SK-N-SH treated with all-trans-retinoic acid at 6 μM for 48 hours (cell line): ENCODE data around the gene MATR3.
A peak's percentile ranks its signal among the peaks of the same experiment; 100 is the strongest.

ENCODE experiments used
- ATAC-seq: fragments of 200-7000 bp; cut with Tn5 transposase; 3 replicates; pipeline ENCODE4 v1.9.1; 2020; ENCODE audit warnings: mild to moderate bottlenecking, moderate library complexity
- ARNTL ChIP-seq: fragments of 450-650 bp; formaldehyde crosslinking; IDR thresholded peaks from 2 replicates; pipeline ENCODE4 v1.5.0; 2020; ENCODE audit warnings: low read depth, mild to moderate bottlenecking, moderate library complexity, borderline replicate concordance
- BACH2 ChIP-seq: fragments of 250-450 bp; sonication (Bioruptor Pico); IDR thresholded peaks from 2 replicates; pipeline ENCODE4 v1.9.0; 2021; ENCODE audit warnings: mild to moderate bottlenecking, borderline replicate concordance
- CREB5 ChIP-seq: fragments of 250-450 bp; sonication (Bioruptor Pico); IDR thresholded peaks from 2 replicates; pipeline ENCODE4 v1.5.1; 2020; ENCODE audit warnings: low read depth, mild to moderate bottlenecking, moderate library complexity
- CSDC2 ChIP-seq: fragments of 250-450 bp; sonication (Bioruptor Pico); IDR thresholded peaks from 2 replicates; pipeline ENCODE4 v1.5.0; 2020; ENCODE audit warnings: mild to moderate bottlenecking, moderate library complexity
- CSRNP3 ChIP-seq: fragments of 250-450 bp; sonication (Bioruptor Pico); IDR thresholded peaks from 2 replicates; pipeline ENCODE4 v1.5.1; 2021; ENCODE audit warnings: mild to moderate bottlenecking, moderate library complexity
- GLIS3 ChIP-seq: fragments of 250-450 bp; sonication (Bioruptor Pico); IDR thresholded peaks from 2 replicates; pipeline ENCODE4 v1.5.0; 2020; ENCODE audit warnings: mild to moderate bottlenecking, moderate library complexity
- OSR1 ChIP-seq: fragments of 250-450 bp; sonication (Bioruptor Pico); IDR thresholded peaks from 2 replicates; pipeline ENCODE4 v1.8.0; 2022; ENCODE audit warnings: moderate library complexity, mild to moderate bottlenecking, inconsistent platforms
- PATZ1 ChIP-seq: fragments of 250-450 bp; sonication (Bioruptor Pico); IDR thresholded peaks from 2 replicates; pipeline ENCODE4 v1.8.0; 2020; ENCODE audit warnings: mild to moderate bottlenecking, moderate library complexity, borderline replicate concordance
- POU6F1 ChIP-seq: fragments of 250-450 bp; sonication (Bioruptor Pico); IDR thresholded peaks from 2 replicates; pipeline ENCODE4 v1.8.0; 2021; ENCODE audit warnings: low read depth, mild to moderate bottlenecking, moderate library complexity, borderline replicate concordance
- PPARA ChIP-seq: fragments of 250-450 bp; sonication (Bioruptor Pico); IDR thresholded peaks from 2 replicates; pipeline ENCODE4 v1.5.0; 2020; ENCODE audit warnings: mild to moderate bottlenecking, borderline replicate concordance
- RARB ChIP-seq: fragments of 250-450 bp; sonication (Bioruptor Pico); IDR thresholded peaks from 2 replicates; pipeline ENCODE4 v1.8.0; 2021; ENCODE audit warnings: mild to moderate bottlenecking, moderate library complexity
- SNAI2 ChIP-seq: fragments of 250-450 bp; sonication (Bioruptor Pico); IDR thresholded peaks from 2 replicates; pipeline ENCODE4 v1.5.0; 2020; ENCODE audit warnings: mild to moderate bottlenecking, moderate library complexity
- TOX ChIP-seq: fragments of 250-450 bp; sonication (Bioruptor Pico); IDR thresholded peaks from 2 replicates; pipeline ENCODE4 v1.8.0; 2021; ENCODE audit warnings: mild to moderate bottlenecking, moderate library complexity, borderline replicate concordance
- TSHZ2 ChIP-seq: fragments of 250-450 bp; sonication (Bioruptor Pico); IDR thresholded peaks from 2 replicates; pipeline ENCODE4 v1.5.0; 2020; ENCODE audit warnings: mild to moderate bottlenecking, moderate library complexity
- ZC3H10 ChIP-seq: fragments of 250-450 bp; sonication (Bioruptor Pico); IDR thresholded peaks from 2 replicates; pipeline ENCODE4 v1.5.1; 2021; ENCODE audit warnings: mild to moderate bottlenecking, moderate library complexity
- ZFP30 ChIP-seq: fragments of 450-650 bp; formaldehyde crosslinking; IDR thresholded peaks from 2 replicates; pipeline ENCODE4 v1.5.0; 2022; ENCODE audit warnings: mild to moderate bottlenecking, moderate library complexity
- ZNF565 ChIP-seq: fragments of 450-650 bp; formaldehyde crosslinking; conservative IDR thresholded peaks from 2 replicates; pipeline ENCODE4 v1.5.0; 2020; ENCODE audit warnings: low read depth, mild to moderate bottlenecking, moderate library complexity
- ZNF70 ChIP-seq: fragments of 450-650 bp; formaldehyde crosslinking; IDR thresholded peaks from 2 replicates; pipeline ENCODE4 v1.5.0; 2020; ENCODE audit warnings: mild to moderate bottlenecking, moderate library complexity
- ZNF8 ChIP-seq: fragments of 450-650 bp; formaldehyde crosslinking; IDR thresholded peaks from 2 replicates; pipeline ENCODE4 v1.5.0; 2020; ENCODE audit warnings: mild to moderate bottlenecking, moderate library complexity

MATR3 gene

GRCh38 chr5:139293507-139294373 lies at the start of gene MATR3:
MATR3 (plus strand) TSS chr5:139293740; CDS start chr5:139307416, 13,676 bp downstream.
- ATAC-seq = peak; percentile 90
- TF ChIP-seq BACH2 (CRISPR knock-in tag) (no peak), CSDC2 (CRISPR knock-in tag) (no peak), OSR1 (no peak), ZNF565 (CRISPR knock-in tag) (no peak), RARB (CRISPR knock-in tag) (no peak), CREB5 (CRISPR knock-in tag) (no peak), ZFP30 (CRISPR knock-in tag) (no peak), POU6F1 (CRISPR knock-in tag) (no peak), ARNTL (no peak)

GRCh38 chr5:139245637-139246339 lies 47.8 kb upstream of the MATR3 start:
- TF ChIP-seq BACH2 (CRISPR knock-in tag) (no peak), ZC3H10 (no peak), TSHZ2 (CRISPR knock-in tag) (no peak), RARB (CRISPR knock-in tag) (no peak), PPARA (CRISPR knock-in tag) (no peak), SNAI2 (no peak), GLIS3 (CRISPR knock-in tag) (no peak)
- TF ChIP-seq, all 23 proteins: peak for 0
- ATAC-seq = no peak; the same call in 2 of the 3 replicates

GRCh38 chr5:139246394-139246793 lies 47.1 kb upstream of the MATR3 start:
- ATAC-seq = peak; percentile 90
- no peak for TF ChIP-seq TSHZ2 (CRISPR knock-in tag)
- no peak for TF ChIP-seq ARNTL
- TF ChIP-seq TOX = no peak
- no peak for TF ChIP-seq CSDC2 (CRISPR knock-in tag)
- TF ChIP-seq ZNF70 (CRISPR knock-in tag) = no peak

GRCh38 chr5:139248826-139249453 lies 44.6 kb upstream of the MATR3 start:
- no peak for ATAC-seq
- TF ChIP-seq POU6F1 (CRISPR knock-in tag) = no peak
- no peak for TF ChIP-seq ZNF565 (CRISPR knock-in tag)
- TF ChIP-seq CSRNP3 (CRISPR knock-in tag) = no peak
- TF ChIP-seq ZNF8 (CRISPR knock-in tag) = no peak
- no peak for TF ChIP-seq CSDC2 (CRISPR knock-in tag)
- TF ChIP-seq SNAI2 = no peak
- no peak for TF ChIP-seq OSR1
- TF ChIP-seq PATZ1 (CRISPR knock-in tag) = no peak
- TF ChIP-seq PPARA (CRISPR knock-in tag) = no peak
